Medulla oblongata (tissue), 1 donor: ENCODE data around the gene CASTOR1.
"Not testable (repeated sequence)": the region's sequence is repeated elsewhere in the genome, so short reads cannot be mapped to it uniquely, and the experiment has no call there.

Experiments used
- DNase-seq: peaks from one replicate; pipeline ENCODE4 v3.0.0-alpha.2; 2015; ENCODE audit errors: extremely low spot score

The CASTOR1 gene

DNA sequence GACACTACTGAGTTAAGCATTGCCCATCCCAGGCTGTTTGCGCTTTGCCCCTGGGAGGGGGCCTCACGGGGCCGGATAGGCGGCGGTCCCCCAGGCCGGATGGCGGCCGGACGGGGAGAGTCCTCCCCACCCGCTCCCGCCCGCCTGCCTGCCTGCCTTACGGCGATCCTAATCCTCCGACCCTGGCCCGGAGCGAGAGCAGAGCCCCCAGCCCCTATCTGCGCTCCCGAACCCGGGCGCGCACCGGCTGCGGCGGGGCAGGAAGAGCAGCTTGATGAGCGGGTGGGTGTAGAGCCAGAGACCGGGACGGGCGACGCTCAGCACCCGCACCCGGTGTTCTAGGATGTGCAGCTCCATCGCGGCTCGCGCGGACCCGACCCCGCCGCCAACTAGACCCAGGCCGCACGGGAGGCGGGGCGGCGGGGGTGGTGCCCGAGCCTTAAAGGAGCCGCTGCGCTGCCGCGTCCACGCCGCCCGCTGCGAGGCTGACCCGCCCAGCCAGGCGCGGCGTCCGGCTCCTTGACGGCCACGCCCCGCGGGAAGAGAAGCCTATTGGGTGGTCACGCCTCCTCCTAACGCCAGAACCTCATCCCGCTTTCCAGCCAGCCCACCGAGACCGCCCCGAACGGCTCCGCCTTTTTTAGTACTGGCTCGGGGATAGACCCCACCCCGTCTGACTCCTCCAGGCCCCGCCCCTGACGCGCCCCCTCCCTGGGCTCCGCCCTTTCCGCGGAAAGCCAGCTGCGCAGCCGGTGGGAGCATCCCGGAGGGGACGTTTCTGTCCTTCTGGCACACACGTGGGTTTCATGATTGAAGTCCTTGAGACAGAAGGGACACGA lies at the start of gene CASTOR1:
TSS of gene CASTOR1 (minus strand) at position 365 of the 839 bp plus-strand sequence. CDS start at position 357, 8 bp downstream.
- peak; percentile 96 for DNase-seq

GRCh38 chr22:30338802-30339201 lies 49.5 kb upstream of the CASTOR1 start:
- no peak for DNase-seq

DNA sequence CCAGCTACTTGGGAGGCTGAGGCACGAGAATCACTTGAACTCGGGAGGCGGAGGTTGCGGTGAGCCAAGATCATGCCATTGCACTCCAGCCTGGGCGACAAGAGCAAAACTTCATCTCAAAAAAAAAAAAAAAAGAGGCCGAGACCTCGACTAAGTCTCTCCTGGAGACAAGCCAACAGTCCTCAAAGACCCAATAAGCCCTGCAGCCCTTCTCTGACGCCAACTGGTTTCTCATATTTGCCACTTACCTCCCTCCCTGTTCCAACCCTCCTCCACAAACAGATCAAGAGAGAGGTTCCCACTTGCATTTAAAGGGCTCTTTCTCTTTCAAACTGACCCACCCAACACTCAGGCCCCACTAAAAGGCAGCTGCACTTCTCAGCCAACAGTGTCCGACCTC lies 49.0 kb upstream of the CASTOR1 start:
- not testable (repeated sequence) for DNase-seq

DNA sequence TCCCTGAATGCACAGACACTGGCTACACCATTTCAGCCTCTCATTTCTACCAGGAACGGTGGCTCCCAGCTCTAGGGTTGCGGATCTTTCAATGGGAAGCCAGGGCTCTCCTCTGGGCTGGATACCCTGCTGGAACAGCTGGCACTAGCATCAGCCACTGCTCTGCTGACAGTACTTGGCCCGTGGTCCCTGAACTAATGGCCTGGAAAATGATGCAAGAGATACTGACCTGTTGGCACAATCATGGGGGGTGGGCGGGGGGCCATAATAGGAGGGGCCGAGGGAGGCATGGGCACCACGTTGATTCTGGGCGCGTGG lies 48.1 kb upstream of the CASTOR1 start:
- no peak for DNase-seq

DNA sequence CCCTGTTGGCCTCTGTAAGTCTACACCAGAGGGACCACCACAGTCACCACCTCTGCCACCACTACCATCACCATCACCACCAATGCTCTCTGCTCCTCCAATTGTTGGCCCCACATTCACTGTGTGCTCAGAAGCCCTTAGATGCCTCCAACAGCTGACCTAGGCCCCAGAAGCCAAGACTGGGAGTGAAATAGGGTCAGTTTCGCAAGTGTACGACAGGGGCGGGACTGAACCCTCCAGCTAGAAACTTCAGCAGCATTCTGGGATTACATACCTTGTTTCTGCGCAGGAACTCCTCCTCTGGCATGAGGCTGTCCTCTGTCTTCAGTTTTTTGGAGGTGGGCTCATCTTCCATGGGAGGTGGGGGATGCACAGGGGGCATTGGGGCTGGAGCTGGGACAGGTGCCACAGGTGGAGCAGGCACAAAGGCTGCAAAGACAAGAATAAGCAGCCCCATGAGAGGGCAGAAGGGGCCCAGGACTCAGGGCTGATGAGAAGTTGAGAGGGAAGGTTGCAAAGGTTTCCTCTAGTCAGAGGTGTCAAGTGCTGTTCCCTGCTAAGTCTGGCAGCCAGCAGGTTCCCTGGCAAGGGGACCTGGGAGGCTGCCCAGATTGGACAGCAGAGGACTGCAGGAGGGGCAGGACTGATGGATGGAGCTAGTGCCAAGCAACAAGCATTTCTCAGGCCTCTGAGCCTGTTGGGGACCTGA lies 47.6 kb upstream of the CASTOR1 start:
- peak; percentile 68 for DNase-seq

DNA sequence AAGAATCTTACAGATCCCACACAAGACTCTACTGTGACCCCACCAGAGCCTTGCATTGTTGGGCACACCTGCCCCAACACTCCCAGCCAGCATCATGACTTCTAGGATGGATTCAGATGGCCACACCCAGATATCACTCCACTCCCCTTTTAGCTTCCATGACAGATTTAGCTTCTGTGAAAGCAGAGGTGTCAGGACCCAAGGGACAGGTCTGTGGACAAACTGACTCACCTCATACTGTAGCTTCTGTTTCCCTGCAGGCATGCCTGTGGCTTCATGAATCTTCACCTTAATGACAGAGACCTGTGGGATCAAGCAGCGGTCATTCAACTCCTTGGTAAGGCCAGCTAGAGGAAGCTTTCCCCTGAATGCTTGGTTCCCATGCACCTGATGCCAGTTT lies 45.9 kb upstream of the CASTOR1 start:
- DNase-seq = no peak

GRCh38 chr22:30334646-30335045 lies 45.3 kb upstream of the CASTOR1 start:
- DNase-seq = no peak

- DNase-seq = no peak
These were observed 44.4 kb upstream of the CASTOR1 start for GRCh38 chr22:30333707-30334087.

- no peak for DNase-seq
These were observed 43.8 kb upstream of the CASTOR1 start for GRCh38 chr22:30332994-30333706.

DNA sequence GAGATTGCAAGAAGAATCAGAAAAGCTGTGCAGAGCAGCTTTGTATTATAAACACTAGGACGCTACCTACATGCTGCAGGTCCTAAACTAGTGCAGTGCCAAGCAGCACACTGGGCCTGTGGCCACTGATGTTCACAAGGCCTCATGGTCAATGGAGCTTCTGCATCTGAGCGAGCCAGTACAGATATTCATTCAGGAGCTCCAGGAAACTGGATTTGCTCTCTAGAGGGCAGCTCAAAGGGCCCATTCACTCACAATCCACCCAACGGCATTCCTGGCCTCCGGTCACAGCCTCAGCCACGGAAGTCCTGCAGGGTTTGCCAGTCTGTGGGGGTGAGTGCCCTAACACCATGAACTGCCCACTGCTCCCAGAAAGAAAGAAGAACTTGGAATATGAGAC lies 43.2 kb upstream of the CASTOR1 start:
- DNase-seq = peak; percentile 67

DNA sequence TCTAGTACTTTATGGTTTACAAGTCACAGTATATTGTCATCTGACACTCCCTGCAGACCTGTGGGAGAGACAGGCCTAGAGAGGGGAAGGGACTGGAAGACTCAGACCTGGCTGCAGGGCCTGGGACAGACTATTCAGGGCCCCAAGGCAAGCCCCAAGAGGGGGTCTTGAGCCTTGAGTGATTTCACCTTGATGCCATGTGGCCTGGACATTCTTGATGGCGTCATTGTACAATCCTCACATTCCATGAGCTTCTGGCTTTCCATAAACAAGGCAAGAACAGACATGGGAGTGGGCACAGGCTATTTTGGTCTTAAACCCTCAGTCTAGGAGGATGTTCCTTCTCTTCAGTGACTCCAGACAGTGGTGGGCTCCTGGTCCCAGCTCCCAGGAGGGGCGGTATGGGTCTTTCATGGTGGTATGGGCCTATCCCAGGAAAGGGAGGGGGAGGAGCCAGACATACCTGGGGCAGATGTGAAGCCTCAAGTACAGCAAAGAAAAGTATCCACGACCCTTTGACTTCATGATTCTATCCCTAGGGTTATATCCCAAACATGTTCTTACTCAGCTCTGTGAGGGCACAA lies 39.3 kb upstream of the CASTOR1 start:
- DNase-seq = no peak

- no peak for DNase-seq
These were observed 38.6 kb upstream of the CASTOR1 start for GRCh38 chr22:30327864-30328345.

GRCh38 chr22:30326706-30327362 lies 37.5 kb upstream of the CASTOR1 start, which contains the start of gene TBC1D10A:
Gene TBC1D10A (minus strand): TSS chr22:30326941. CDS start chr22:30326881, 60 bp downstream.
- peak; percentile 89 for DNase-seq

- no peak for DNase-seq
These were observed 37.0 kb upstream of the CASTOR1 start for GRCh38 chr22:30326255-30326705.

DNA sequence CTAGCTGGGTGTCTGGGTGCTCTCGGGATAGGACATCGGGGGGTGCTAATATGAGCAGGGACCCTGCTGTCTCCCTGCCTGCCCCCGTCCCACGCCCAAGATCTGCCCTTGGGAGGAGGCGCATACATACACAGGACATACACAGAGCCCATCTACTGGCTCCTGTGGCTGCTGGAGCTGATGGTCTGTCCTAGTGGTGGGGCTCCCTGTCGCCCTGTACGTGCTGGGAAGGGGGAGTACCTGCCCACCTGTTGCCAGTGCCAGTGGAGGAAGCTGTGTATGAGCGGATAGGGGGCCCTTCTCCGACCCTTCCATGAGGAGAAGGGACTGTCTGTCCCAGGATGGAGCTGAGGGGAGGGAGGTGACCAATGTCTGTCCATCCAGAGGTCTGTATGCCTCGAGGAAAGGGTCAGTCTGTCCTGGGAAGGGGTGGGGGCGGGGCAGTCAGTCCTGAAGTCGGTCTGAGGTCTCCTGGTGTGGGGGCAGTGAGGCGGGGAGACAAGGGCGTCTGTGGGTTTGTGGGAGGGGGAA lies 36.5 kb upstream of the CASTOR1 start:
- no peak for DNase-seq

GRCh38 chr22:30325065-30325720 lies 35.9 kb upstream of the CASTOR1 start:
- no peak for DNase-seq

GRCh38 chr22:30324014-30324730 lies 34.9 kb upstream of the CASTOR1 start:
- DNase-seq = no peak

- no peak for DNase-seq
These were observed 33.9 kb upstream of the CASTOR1 start for GRCh38 chr22:30323246-30323645.

DNA sequence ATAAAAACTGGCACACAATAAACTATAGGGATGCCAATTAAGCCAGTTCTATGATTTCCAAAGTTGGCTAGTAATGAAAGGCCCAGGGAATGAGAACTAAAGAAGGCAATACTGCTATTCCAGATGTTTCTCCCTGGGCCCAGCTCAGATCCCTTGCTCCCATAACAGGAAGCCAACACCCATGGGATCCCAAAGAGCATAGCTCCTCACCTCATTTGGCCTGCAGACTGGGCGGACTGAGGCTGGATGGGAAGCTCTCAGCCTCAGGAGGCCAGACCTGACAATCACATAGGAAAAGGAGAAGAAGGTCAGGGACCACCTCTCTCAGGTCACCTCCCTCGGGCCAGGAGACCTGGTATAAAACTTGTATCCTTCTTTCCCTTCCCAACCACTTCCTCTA lies 32.2 kb upstream of the CASTOR1 start:
- DNase-seq = no peak

GRCh38 chr22:30320021-30320556 lies 30.8 kb upstream of the CASTOR1 start:
- no peak for DNase-seq
